ENCODE data around the gene EPHB1. TPM values are rescaled to one million over a fixed set of nuclear protein-coding genes. Genes with fewer than 3 reads are reported as not detected.

Gene EPHB1
- total RNA-seq, 1 experiment from 2014 or later: 7.0 TPM

DNA sequence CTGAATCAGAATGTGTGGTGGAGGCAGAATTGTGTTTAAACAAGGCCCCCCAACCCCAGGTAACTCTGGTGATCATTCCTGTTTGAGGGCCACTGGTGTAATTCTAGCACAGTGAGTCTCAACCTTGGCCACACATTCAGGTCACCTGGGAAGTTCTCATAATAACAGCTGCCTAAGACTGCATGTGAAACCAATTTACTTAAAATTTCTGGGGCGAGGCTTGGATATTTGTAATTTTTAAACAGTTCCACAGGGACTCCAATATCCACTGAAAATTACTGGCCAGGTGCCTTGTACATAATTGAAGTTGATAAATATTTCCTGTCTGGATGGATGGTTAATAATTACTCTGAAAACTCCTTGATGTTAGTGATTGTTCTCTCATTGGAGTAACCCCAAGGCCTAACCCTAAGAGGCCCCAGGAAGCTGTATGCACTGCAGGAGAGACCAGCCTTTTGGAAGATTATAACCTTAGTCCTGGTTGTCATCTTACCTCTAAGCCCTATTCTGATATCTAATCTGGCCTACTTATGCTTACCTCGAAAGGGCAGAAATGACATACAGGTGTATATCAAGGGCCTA is 25.7 kb upstream of the EPHB1 start (continued):
- TF ChIP-seq MXD4 (CRISPR knock-in tag; IDR thresholded peaks at IDR 0.05; ENCODE audit: borderline replicate concordance): no peak

DNA sequence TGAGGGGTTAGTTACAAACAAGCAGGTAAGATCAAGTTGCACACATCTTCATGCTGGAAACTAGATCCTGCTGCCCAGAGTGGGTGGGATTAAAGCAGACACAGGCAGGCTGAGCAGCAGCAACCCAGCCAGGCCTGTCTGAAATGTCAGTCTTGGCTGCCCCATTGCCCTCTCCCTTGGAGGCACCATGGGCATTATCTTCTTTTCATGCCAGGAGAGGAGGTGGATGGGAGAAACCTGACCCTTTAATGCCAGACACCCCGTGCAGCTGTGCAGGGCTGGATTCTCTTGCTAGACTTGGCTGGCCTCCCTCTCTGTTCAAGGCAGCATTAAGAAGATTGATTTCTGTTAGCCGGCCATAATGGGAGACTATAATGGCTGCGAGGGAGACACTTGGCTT is 23.0 kb upstream of the EPHB1 start:
- Mint-ChIP-seq H3K36me3 (no peaks in the 10 kb centered on the region), H3K27ac (no peak overlapping the region), H3K27me3 (ENCODE audit: low read depth) (no peaks in the 10 kb centered on the region), H3K4me3 (no peak overlapping the region), H3K4me1 (no peaks in the 10 kb centered on the region), H3K9me3 (peaks cover 5% of the 10 kb centered on the region)
- no peak for TF ChIP-seq JAZF1 (CRISPR knock-in tag; IDR thresholded peaks at IDR 0.05)
- no peak for TF ChIP-seq SMAD4 (CRISPR knock-in tag; IDR thresholded peaks at IDR 0.05)
- DNase-seq (ENCODE audit: low spot score) (no peak), ATAC-seq (no peak)
- CTCF ChIA-PET: interaction anchor here (1.0 kb wide), 1 partner anchor 17 kb away, joined by 4 read pairs; no protein-coding TSS in a partner anchor
- POLR2A ChIA-PET: no interaction called here

DNA sequence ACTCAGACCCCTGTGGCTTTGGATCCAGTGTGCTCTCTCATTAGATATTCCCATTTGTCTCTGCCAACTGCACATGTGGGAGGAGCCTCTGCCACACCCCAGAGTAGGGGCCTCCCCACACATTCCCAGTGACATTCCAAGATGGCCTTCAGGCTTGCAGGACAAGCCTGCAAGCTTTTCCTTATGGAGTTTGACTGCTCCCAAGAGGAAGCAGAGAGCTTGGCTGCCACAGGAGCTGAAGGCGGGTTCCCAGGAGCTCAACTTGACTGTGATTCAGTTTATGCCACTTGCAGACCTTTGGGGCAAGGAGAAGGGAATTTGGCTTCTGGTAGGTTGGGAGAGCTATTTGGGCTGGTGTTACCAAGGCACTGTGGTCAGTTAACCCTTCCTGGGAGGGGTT is 22.5 kb upstream of the EPHB1 start:
- H3K27ac Mint-ChIP-seq: no peak overlapping the region
- H3K4me1 Mint-ChIP-seq: no peaks in the 10 kb centered on the region
- H3K36me3 Mint-ChIP-seq: no peaks in the 10 kb centered on the region
- no peak for DNase-seq (ENCODE audit: low spot score)
- no peak for ATAC-seq
- CTCF ChIA-PET: interaction anchor here (0.6 to 1.0 kb wide), 2 partner anchors 18 to 1356 kb away, joined by 3 to 4 read pairs; no protein-coding TSS in a partner anchor
- TF ChIP-seq GRHL2 (CRISPR knock-in tag; IDR thresholded peaks at IDR 0.05; ENCODE audit: insufficient replicate concordance, severe bottlenecking) (no peak), NFE2L1 (CRISPR knock-in tag; IDR thresholded peaks at IDR 0.05) (no peak), ZNF138 (CRISPR knock-in tag; conservative IDR thresholded peaks at IDR 0.05) (no peak), ELF4 (CRISPR knock-in tag; IDR thresholded peaks at IDR 0.05; ENCODE audit: low read depth) (no peak), EMX1 (CRISPR knock-in tag; IDR thresholded peaks at IDR 0.05) (no peak), NR3C1 (CRISPR knock-in tag; conservative IDR thresholded peaks at IDR 0.05; ENCODE audit: low read depth) (no peak), SMAD4 (CRISPR knock-in tag; IDR thresholded peaks at IDR 0.05) (no peak)
- TF ChIP-seq, protein P1, sequence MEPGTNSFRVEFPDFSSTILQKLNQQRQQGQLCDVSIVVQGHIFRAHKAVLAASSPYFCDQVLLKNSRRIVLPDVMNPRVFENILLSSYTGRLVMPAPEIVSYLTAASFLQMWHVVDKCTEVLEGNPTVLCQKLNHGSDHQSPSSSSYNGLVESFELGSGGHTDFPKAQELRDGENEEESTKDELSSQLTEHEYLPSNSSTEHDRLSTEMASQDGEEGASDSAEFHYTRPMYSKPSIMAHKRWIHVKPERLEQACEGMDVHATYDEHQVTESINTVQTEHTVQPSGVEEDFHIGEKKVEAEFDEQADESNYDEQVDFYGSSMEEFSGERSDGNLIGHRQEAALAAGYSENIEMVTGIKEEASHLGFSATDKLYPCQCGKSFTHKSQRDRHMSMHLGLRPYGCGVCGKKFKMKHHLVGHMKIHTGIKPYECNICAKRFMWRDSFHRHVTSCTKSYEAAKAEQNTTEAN (CRISPR knock-in tag; IDR thresholded peaks at IDR 0.05): no peak
- TF ChIP-seq, protein P2, sequence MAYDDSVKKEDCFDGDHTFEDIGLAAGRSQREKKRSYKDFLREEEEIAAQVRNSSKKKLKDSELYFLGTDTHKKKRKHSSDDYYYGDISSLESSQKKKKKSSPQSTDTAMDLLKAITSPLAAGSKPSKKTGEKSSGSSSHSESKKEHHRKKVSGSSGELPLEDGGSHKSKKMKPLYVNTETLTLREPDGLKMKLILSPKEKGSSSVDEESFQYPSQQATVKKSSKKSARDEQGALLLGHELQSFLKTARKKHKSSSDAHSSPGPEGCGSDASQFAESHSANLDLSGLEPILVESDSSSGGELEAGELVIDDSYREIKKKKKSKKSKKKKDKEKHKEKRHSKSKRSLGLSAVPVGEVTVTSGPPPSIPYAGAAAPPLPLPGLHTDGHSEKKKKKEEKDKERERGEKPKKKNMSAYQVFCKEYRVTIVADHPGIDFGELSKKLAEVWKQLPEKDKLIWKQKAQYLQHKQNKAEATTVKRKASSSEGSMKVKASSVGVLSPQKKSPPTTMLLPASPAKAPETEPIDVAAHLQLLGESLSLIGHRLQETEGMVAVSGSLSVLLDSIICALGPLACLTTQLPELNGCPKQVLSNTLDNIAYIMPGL (CRISPR knock-in tag; IDR thresholded peaks at IDR 0.05): no peak
- peaks cover 5% of the 10 kb centered on the region for H3K9me3 Mint-ChIP-seq
- H3K4me3 Mint-ChIP-seq: no peak overlapping the region
- POLR2A ChIA-PET: interaction anchor here (0.6 kb wide), 1 partner anchor 936 kb away, joined by 6 read pairs; no protein-coding TSS in a partner anchor
- no peaks in the 10 kb centered on the region for H3K27me3 Mint-ChIP-seq (ENCODE audit: low read depth)

DNA sequence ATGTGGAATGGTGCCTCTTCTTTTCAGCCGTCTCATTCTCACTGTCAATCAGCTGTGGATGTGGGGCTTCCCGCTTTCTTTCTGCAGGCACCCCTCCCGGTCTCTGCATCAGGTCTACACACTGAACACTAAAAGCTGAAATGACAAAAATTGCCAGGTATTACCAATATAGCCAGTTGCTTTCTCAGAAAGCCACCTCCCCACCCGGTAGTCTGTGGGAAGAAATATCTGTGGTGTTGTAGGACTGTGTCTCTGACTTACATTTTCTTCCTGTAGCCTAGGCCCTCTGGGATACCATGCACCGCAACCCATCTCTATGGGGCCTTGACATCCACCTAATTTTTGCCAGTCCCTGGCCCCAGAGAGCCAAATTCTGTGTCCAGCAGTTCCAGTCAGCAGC is 19.2 kb upstream of the EPHB1 start:
- H3K9me3 Mint-ChIP-seq: peaks cover 4% of the 10 kb centered on the region
- no peak overlapping the region for H3K27ac Mint-ChIP-seq
- POLR2A ChIA-PET: no interaction called here
- no peak overlapping the region for H3K4me3 Mint-ChIP-seq
- H3K27me3 Mint-ChIP-seq (ENCODE audit: low read depth): no peaks in the 10 kb centered on the region
- CTCF ChIA-PET: no interaction called here
- H3K4me1 Mint-ChIP-seq: no peaks in the 10 kb centered on the region
- TF ChIP-seq SMAD3 (CRISPR knock-in tag; IDR thresholded peaks at IDR 0.05; ENCODE audit: borderline replicate concordance) (no peak), CREM (CRISPR knock-in tag; IDR thresholded peaks at IDR 0.05) (no peak)
- DNase-seq (ENCODE audit: low spot score) (no peak), ATAC-seq (no peak)
- H3K36me3 Mint-ChIP-seq: no peaks in the 10 kb centered on the region

DNA sequence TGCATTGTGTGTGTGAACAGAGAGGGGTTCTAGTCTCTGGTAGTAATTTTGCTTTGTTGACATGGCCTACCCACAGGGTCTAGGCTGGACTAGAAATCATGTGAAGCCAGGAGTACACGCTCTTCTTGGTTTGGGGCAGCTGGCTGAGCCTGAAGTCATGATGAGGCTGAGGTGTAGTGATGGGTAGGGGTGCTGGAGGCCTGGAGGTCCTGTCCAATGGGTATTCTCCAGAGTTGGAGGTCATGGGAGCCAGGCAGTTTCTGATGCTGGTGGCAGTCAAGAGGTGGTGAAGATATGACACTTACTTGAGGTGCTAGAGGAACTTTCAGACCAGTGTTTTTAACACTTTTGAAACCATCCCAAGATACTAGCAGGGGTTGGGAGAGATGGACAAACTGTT is 18.5 kb upstream of the EPHB1 start:
- Mint-ChIP-seq H3K4me3 (no peak overlapping the region), H3K27me3 (ENCODE audit: low read depth) (no peaks in the 10 kb centered on the region), H3K36me3 (no peaks in the 10 kb centered on the region), H3K4me1 (no peaks in the 10 kb centered on the region), H3K9me3 (no peaks in the 10 kb centered on the region), H3K27ac (no peak overlapping the region)
- POLR2A ChIA-PET: no interaction called here
- CTCF ChIA-PET: no interaction called here
- ATAC-seq (no peak), DNase-seq (ENCODE audit: low spot score) (no peak)
- TF ChIP-seq, protein P3, sequence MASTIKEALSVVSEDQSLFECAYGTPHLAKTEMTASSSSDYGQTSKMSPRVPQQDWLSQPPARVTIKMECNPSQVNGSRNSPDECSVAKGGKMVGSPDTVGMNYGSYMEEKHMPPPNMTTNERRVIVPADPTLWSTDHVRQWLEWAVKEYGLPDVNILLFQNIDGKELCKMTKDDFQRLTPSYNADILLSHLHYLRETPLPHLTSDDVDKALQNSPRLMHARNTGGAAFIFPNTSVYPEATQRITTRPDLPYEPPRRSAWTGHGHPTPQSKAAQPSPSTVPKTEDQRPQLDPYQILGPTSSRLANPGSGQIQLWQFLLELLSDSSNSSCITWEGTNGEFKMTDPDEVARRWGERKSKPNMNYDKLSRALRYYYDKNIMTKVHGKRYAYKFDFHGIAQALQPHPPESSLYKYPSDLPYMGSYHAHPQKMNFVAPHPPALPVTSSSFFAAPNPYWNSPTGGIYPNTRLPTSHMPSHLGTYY (CRISPR knock-in tag; IDR thresholded peaks at IDR 0.05): no peak
- TF ChIP-seq, protein P4, sequence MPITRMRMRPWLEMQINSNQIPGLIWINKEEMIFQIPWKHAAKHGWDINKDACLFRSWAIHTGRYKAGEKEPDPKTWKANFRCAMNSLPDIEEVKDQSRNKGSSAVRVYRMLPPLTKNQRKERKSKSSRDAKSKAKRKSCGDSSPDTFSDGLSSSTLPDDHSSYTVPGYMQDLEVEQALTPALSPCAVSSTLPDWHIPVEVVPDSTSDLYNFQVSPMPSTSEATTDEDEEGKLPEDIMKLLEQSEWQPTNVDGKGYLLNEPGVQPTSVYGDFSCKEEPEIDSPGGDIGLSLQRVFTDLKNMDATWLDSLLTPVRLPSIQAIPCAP (CRISPR knock-in tag; IDR thresholded peaks at IDR 0.05): no peak
- TF ChIP-seq GABPB1 (CRISPR knock-in tag; IDR thresholded peaks at IDR 0.05): no peak
- no peak for TF ChIP-seq MXD4 (CRISPR knock-in tag; IDR thresholded peaks at IDR 0.05; ENCODE audit: borderline replicate concordance)
- TF ChIP-seq ZNF317 (CRISPR knock-in tag; IDR thresholded peaks at IDR 0.05; ENCODE audit: borderline replicate concordance, low read depth): no peak
- TF ChIP-seq OVOL2 (CRISPR knock-in tag; IDR thresholded peaks at IDR 0.05; ENCODE audit: borderline replicate concordance): no peak
- no peak for TF ChIP-seq FOXK1 (CRISPR knock-in tag; IDR thresholded peaks at IDR 0.05)
- TF ChIP-seq TP53 (CRISPR knock-in tag; IDR thresholded peaks at IDR 0.05): no peak
- no peak for TF ChIP-seq ZNF396 (CRISPR knock-in tag; IDR thresholded peaks at IDR 0.05; ENCODE audit: borderline replicate concordance)
- TF ChIP-seq SMAD3 (CRISPR knock-in tag; IDR thresholded peaks at IDR 0.05; ENCODE audit: borderline replicate concordance): no peak
- TF ChIP-seq TEAD1 (CRISPR knock-in tag; IDR thresholded peaks at IDR 0.05): no peak
- TF ChIP-seq ZNF416 (CRISPR knock-in tag; IDR thresholded peaks at IDR 0.05): no peak
- TF ChIP-seq GRHL2 (CRISPR knock-in tag; IDR thresholded peaks at IDR 0.05; ENCODE audit: insufficient replicate concordance, severe bottlenecking): no peak
- TF ChIP-seq NR2C2 (CRISPR knock-in tag; IDR thresholded peaks at IDR 0.05): no peak
